ENCODE measurements around the gene MRPS22.

GRCh38 chr3:139310474-139310933, 33.3 kb upstream of the MRPS22 start:
- TF ChIP-seq CTCF (IDR thresholded peaks at IDR 0.05) (no peak), POLR2A (IDR thresholded peaks at IDR 0.05) (no peak)

Measured in thyroid gland (tissue), 4 donors.